H9 (cell line): Measurements from ENCODE around the gene GALC. TPM values are rescaled to one million over a fixed set of nuclear protein-coding genes. Genes with fewer than 3 reads are reported as not detected.

Experiments used
- DNase-seq: peaks from one replicate; pipeline ENCODE4 v3.0.0-alpha.2; 2017
- H2AFZ ChIP-seq: one replicate; pipeline ENCODE4 v1.6.1; 2013; ENCODE audit warnings: mild to moderate bottlenecking, low read length, control low read depth, moderate library complexity
- H2AK5ac ChIP-seq: 2 replicates; pipeline ENCODE4 v1.6.1; 2013; ENCODE audit warnings: low read length, control low read depth, mixed read lengths; ENCODE audit not compliant: insufficient read length
- H2BK120ac ChIP-seq: one replicate; pipeline ENCODE4 v1.6.1; 2013; ENCODE audit warnings: low read depth, mild to moderate bottlenecking, low read length, control low read depth, inconsistent platforms; ENCODE audit not compliant: poor library complexity, severe bottlenecking
- H2BK12ac ChIP-seq: 2 replicates; pipeline ENCODE4 v1.6.1; 2013; ENCODE audit warnings: low read length, control low read depth, mixed read lengths, low read depth; ENCODE audit not compliant: insufficient read length
- H2BK15ac ChIP-seq: 2 replicates; pipeline ENCODE4 v1.6.1; 2013; ENCODE audit warnings: low read depth, low read length, control low read depth
- H2BK20ac ChIP-seq: one replicate; pipeline ENCODE4 v1.6.1; 2013; ENCODE audit warnings: low read depth, mild to moderate bottlenecking, low read length, control low read depth, inconsistent platforms; ENCODE audit not compliant: poor library complexity, severe bottlenecking
- H2BK5ac ChIP-seq: 2 replicates; pipeline ENCODE4 v1.6.1; 2013; ENCODE audit warnings: low read length, control low read depth, mixed read lengths; ENCODE audit not compliant: insufficient read length
- H3K14ac ChIP-seq: 2 replicates; pipeline ENCODE4 v1.6.1; 2013; ENCODE audit warnings: low read length, control low read depth; ENCODE audit not compliant: insufficient read depth
- H3K18ac ChIP-seq: 2 replicates; pipeline ENCODE4 v1.6.1; 2013; ENCODE audit warnings: low read depth, mild to moderate bottlenecking, mixed read lengths, low read length, control low read depth; ENCODE audit not compliant: insufficient read length
- H3K23ac ChIP-seq: 2 replicates; pipeline ENCODE4 v1.6.1; 2013; ENCODE audit warnings: low read length, control low read depth, mixed read lengths, low read depth; ENCODE audit not compliant: insufficient read length
- H3K23me2 ChIP-seq: 2 replicates; pipeline ENCODE4 v1.6.1; 2013; ENCODE audit warnings: low read depth, mild to moderate bottlenecking, mixed read lengths, low read length, control low read depth; ENCODE audit not compliant: insufficient read length, poor library complexity, severe bottlenecking
- H3K27ac ChIP-seq: 2 replicates; pipeline ENCODE4 v1.5.1; 2013; ENCODE audit warnings: low read length, control low read depth, mixed read lengths, low read depth; ENCODE audit not compliant: insufficient read length
- H3K27me3 ChIP-seq: 2 replicates; pipeline ENCODE4 v1.6.1; 2013; ENCODE audit warnings: low read length, control low read depth, inconsistent platforms; ENCODE audit not compliant: insufficient read depth
- H3K4ac ChIP-seq: 2 replicates; pipeline ENCODE4 v1.6.1; 2013; ENCODE audit warnings: low read depth, mild to moderate bottlenecking, control low read depth, inconsistent platforms, low read length, moderate library complexity
- H3K4me1 ChIP-seq: 2 replicates; pipeline ENCODE4 v1.6.1; 2013; ENCODE audit warnings: low read length, control low read depth, inconsistent platforms; ENCODE audit not compliant: insufficient read depth
- H3K4me2 ChIP-seq: 2 replicates; pipeline ENCODE4 v1.6.1; 2013; ENCODE audit warnings: low read length, control low read depth, mixed read lengths; ENCODE audit not compliant: insufficient read length, insufficient read depth
- H3K56ac ChIP-seq: 2 replicates; pipeline ENCODE4 v1.6.1; 2013; ENCODE audit warnings: low read depth, mild to moderate bottlenecking, mixed read lengths, low read length, control low read depth; ENCODE audit not compliant: insufficient read length
- H3K79me1 ChIP-seq: 2 replicates; pipeline ENCODE4 v1.6.1; 2013; ENCODE audit warnings: low read depth, mild to moderate bottlenecking, moderate library complexity, low read length, control low read depth, inconsistent platforms; ENCODE audit not compliant: insufficient read depth, poor library complexity, severe bottlenecking
- H3K79me2 ChIP-seq: 2 replicates; pipeline ENCODE4 v1.6.1; 2013; ENCODE audit warnings: low read length, control low read depth, inconsistent platforms; ENCODE audit not compliant: insufficient read depth
- H3K9ac ChIP-seq: 2 replicates; pipeline ENCODE4 v1.6.1; 2013; ENCODE audit warnings: low read length, control low read depth, mixed read lengths; ENCODE audit not compliant: insufficient read length; ENCODE audit errors: extremely low read depth
- H3K9me3 ChIP-seq: one replicate; pipeline ENCODE4 v1.6.1; 2013; ENCODE audit warnings: low read depth, low read length, inconsistent platforms; ENCODE audit not compliant: control insufficient read depth
- H3T11ph ChIP-seq: one replicate; pipeline ENCODE4 v1.6.1; 2013; ENCODE audit warnings: mild to moderate bottlenecking, low read length, control low read depth, inconsistent platforms
- H4K20me1 ChIP-seq: one replicate; pipeline ENCODE4 v1.6.1; 2013; ENCODE audit not compliant: control insufficient read depth, insufficient read length, insufficient read depth
- H4K5ac ChIP-seq: 2 replicates; pipeline ENCODE4 v1.6.1; 2013; ENCODE audit warnings: low read depth, mild to moderate bottlenecking, mixed read lengths, low read length, control low read depth; ENCODE audit not compliant: insufficient read length
- H4K8ac ChIP-seq: replicated peaks from 2 replicates; pipeline ENCODE4 v1.6.1; 2013; ENCODE audit warnings: low read length, control low read depth, mixed read lengths, low read depth; ENCODE audit not compliant: insufficient read length
- H4K91ac ChIP-seq: 2 replicates; pipeline ENCODE4 v1.6.1; 2013; ENCODE audit warnings: low read depth, mild to moderate bottlenecking, moderate library complexity, mixed read lengths, low read length, control low read depth; ENCODE audit not compliant: insufficient read length
- H3K27ac Mint-ChIP-seq, 3 experiments: 2 replicates in 2 of 3; 3 replicates in 1 of 3; pipeline ENCODE4 v1.8.0; 2020 to 2021; ENCODE audit warnings: mixed read lengths in 3 of 3, mild to moderate bottlenecking in 1 of 3, moderate library complexity in 1 of 3
- H3K27me3 Mint-ChIP-seq: 2 replicates; pipeline ENCODE4 v1.8.0; 2021; ENCODE audit warnings: low read depth, mild to moderate bottlenecking, moderate library complexity, mixed read lengths
- H3K36me3 Mint-ChIP-seq, 3 experiments: 2 replicates in 2 of 3; 3 replicates in 1 of 3; pipeline ENCODE4 v1.8.0; 2020 to 2021; ENCODE audit warnings: low read depth in 3 of 3, mixed read lengths in 3 of 3; ENCODE audit not compliant: insufficient read depth in 1 of 3
- H3K4me1 Mint-ChIP-seq, 2 experiments: 2 replicates each; pipeline ENCODE4 v1.8.0; 2020; ENCODE audit warnings: mixed read lengths in 2 of 2
- H3K4me3 Mint-ChIP-seq, 2 experiments: 2 replicates in 1 of 2; 3 replicates in 1 of 2; pipeline ENCODE4 v1.8.0; 2020 to 2021; ENCODE audit warnings: mild to moderate bottlenecking in 2 of 2, mixed read lengths in 2 of 2, moderate library complexity in 1 of 2
- H3K9me3 Mint-ChIP-seq, 2 experiments: 2 replicates in 1 of 2; 3 replicates in 1 of 2; pipeline ENCODE4 v1.8.0; 2020; ENCODE audit warnings: mild to moderate bottlenecking in 2 of 2, mixed read lengths in 2 of 2, moderate library complexity in 1 of 2
- CTCF ChIP-seq: fragments of 200-600 bp; sonication (generic); conservative IDR thresholded peaks from 3 replicates; pipeline ENCODE4 v1.8.0; 2021; ENCODE audit warnings: antibody characterized with exemption, mild to moderate bottlenecking
- WGBS: extraction: QIAGEN DNeasy Blood & Tissue Kit; methylation state at CpG from one replicate; pipeline ENCODE4 v1.1.7; 2013; ENCODE audit warnings: missing lambda C conversion rate, low lambda C conversion rate, mixed read lengths; ENCODE audit not compliant: insufficient read length; ENCODE audit errors: extremely low coverage; 5-methylcytosine and 5-hydroxymethylcytosine counted together
- total RNA-seq: library from RNA; stranded (reverse); gene quantifications from 2 replicates; pipeline ENCODE4 v1.2.1, GENCODE V29; 2021

Gene GALC
- total RNA-seq, 1 experiment from 2014 or later, result 12.4 TPM

- H3K79me1 ChIP-seq, result no peaks in the 10 kb centered on the region
- H3K18ac ChIP-seq, result no peak overlapping the region
- no peak overlapping the region for H4K8ac ChIP-seq
- no peak overlapping the region for H3K56ac ChIP-seq
- no peak overlapping the region for H2BK15ac ChIP-seq
- no peak overlapping the region for H3K27ac ChIP-seq
- H3K23ac ChIP-seq, result no peak overlapping the region
- H4K91ac ChIP-seq, result no peak overlapping the region
- no peaks in the 10 kb centered on the region for H3K79me2 ChIP-seq
- Mint-ChIP-seq H3K27ac (no peak overlapping the region), H3K9me3 (no peaks in the 10 kb centered on the region; a peak in 1 of 5 replicates), H3K4me3 (no peak overlapping the region), H3K27me3 (no peaks in the 10 kb centered on the region; the same call in 1 of the 2 replicates), H3K36me3 (no peaks in the 10 kb centered on the region), H3K4me1 (peaks cover 0 to 8% of the 10 kb centered on the region in 2 experiments; a peak in 1 of 4 replicates)
- no peaks in the 10 kb centered on the region for H3K27me3 ChIP-seq
- H3K23me2 ChIP-seq, result no peaks in the 10 kb centered on the region
- no peak overlapping the region for H3K4me2 ChIP-seq
- no peak overlapping the region for H4K5ac ChIP-seq
- no peak overlapping the region for H2AK5ac ChIP-seq
- H3K14ac ChIP-seq, result no peak overlapping the region
- H3K4ac ChIP-seq, result no peak overlapping the region
- no peak overlapping the region for H2BK120ac ChIP-seq
- H2BK12ac ChIP-seq, result no peak overlapping the region
- H2BK5ac ChIP-seq, result no peak overlapping the region
- no peaks in the 10 kb centered on the region for H3K4me1 ChIP-seq
- no CpG with 5 or more reads among the region's 3 CpGs for WGBS
- no peak overlapping the region for H2BK20ac ChIP-seq
- no peak for TF ChIP-seq CTCF
- no peak overlapping the region for H2AFZ ChIP-seq
- DNase-seq, result no peak
- H3T11ph ChIP-seq, result no peak overlapping the region
- no peaks in the 10 kb centered on the region for H4K20me1 ChIP-seq
- no peaks in the 10 kb centered on the region for H3K9me3 ChIP-seq
- no peak overlapping the region for H3K9ac ChIP-seq
These were observed 94.7 kb downstream of the GALC start for GRCh38 chr14:87898301-87898700.
